ENCODE results near the gene ZNF407. TPM values are rescaled to one million over a fixed set of nuclear protein-coding genes. Genes with fewer than 3 reads are reported as not detected.

Gene ZNF407
- total RNA-seq, 1 donor from 2014 or later: 19.8 TPM

DNA sequence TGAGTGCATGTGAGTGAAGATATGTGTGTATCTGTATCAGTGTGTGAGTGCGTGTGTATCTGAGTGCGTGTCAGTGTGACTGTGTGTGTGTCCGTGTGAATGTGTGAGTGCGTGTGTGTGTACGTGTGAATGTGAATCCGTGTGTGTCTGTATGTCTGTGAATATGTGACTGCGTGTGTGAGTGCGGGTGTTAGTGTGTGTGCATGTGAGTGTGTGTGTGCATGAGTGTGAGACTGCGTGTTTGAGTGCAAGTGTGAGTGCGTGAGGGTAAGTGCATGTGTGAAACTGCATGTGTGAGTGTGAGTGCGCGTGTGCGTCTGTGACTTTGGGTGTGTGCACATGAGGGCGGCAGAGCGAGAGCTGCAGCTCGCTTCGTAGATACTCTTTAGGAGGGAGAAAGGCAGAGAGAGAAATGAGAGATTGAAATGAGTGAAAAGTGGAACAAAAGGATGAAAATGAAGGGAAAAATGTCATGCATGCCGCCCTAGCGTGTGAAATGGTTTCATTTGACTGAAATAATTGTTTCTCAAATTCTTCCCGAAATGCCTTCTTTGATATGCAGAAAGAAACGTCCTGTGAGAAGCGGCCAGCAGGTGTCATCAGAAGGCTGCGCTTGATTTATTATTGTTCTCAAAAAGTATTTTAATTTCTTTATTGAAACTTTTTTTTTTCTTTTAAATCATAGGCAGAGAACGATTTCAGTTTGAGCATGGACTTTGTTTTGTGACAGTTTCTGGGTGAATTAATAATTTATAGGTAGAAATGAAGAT lies 25.6 kb downstream of the ZNF407 start:
- Mint-ChIP-seq H3K36me3 (ENCODE audit: low read depth) (no peaks in the 10 kb centered on the region), H3K9me3 (no peaks in the 10 kb centered on the region), H3K4me3 (no peak overlapping the region), H3K27me3 (ENCODE audit: insufficient read depth) (peaks cover 2% of the 10 kb centered on the region), H3K4me1 (ENCODE audit: low read depth) (peaks cover 11% of the 10 kb centered on the region), H3K27ac (no peak overlapping the region)
- DNase-seq (ENCODE audit: low spot score): no peak
- intact Hi-C loops (cut with micrococcal nuclease): no loop called here

DNA sequence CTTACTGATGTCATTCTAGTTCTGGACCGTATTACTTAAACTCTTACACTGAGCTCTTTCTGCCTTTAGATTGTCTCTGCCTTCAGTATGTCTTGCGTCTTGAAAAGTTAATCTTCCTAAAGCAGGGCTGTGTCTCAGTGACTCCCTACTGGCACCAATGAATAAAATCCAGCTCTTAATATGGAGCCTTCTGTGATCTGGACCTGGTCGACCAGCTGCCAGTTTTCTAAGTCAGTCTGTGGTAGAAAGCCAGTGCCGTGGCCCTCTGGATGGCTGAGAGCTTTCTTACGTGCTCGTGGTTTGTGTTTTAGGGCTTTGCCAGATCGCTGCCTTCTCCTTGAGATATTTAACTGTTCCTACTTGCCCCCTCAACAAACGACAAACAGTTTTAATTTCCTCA lies 26.8 kb downstream of the ZNF407 start:
- Mint-ChIP-seq H3K4me3 (no peak overlapping the region), H3K27me3 (ENCODE audit: insufficient read depth) (no peaks in the 10 kb centered on the region), H3K4me1 (ENCODE audit: low read depth) (peaks cover 16% of the 10 kb centered on the region), H3K27ac (no peak overlapping the region), H3K9me3 (no peaks in the 10 kb centered on the region), H3K36me3 (ENCODE audit: low read depth) (no peaks in the 10 kb centered on the region)
- intact Hi-C loops (cut with micrococcal nuclease): no loop called here
- DNase-seq (ENCODE audit: low spot score): no peak

DNA sequence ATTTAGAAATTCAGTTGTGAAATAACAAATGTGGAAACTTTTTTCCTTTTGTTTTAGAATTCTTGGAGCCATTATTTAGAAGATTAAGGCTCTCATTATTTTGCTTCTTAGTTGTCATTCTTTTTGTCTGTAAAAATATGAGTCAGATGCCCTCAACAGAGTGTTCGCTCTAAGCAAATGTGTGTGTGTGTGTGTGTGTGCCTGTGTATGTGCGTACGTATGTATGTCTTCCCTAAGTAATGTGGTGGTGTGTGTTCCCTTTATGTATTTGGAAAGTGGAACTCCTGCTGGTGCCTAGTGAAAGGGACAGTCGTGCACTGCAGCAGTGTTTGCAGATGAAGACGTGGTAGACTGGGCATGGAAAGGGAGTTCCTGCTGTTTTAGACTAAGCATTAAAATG lies 27.5 kb downstream of the ZNF407 start:
- no peaks in the 10 kb centered on the region for H3K9me3 Mint-ChIP-seq
- H3K27me3 Mint-ChIP-seq (ENCODE audit: insufficient read depth): no peaks in the 10 kb centered on the region
- intact Hi-C loops (cut with micrococcal nuclease): no loop called here

DNA sequence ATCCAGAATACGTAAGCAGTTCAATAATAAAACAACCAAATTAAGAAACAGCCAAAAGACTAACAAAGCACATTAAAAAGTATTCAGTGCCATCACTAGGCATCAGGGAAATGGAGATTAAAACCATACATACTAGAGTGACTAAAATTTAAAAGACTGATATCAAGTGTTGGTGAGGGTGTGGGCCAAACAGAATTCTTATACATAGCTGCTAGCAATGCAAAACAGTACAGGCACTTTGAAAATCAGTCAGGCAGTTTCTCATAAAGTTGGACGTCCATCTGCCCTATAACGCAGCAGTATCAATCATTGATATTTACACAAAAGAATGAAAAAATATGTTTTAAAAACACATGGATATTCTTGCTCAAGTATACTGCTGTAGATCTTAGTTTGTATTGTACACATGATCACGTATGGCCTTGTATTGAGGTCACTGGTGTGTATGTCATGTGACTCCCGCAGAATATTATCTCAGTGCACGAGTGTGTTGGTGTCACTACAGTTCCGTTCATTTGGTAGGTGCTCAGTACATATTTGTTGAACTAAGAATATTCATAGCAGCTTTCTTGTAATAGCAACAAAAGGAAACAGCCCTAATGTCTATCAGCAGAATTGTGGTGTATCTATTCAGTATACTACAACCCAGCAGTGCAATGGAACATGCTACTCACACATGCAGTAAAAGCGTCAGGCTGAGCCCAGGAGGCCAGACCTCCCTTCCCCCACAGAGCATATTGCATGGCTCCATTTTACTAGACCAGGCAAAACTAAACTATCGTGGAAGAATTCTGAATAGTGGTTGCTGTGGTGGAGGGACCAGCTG lies 28.6 kb downstream of the ZNF407 start:
- H3K27me3 Mint-ChIP-seq (ENCODE audit: insufficient read depth): no peaks in the 10 kb centered on the region
- no peak overlapping the region for H3K4me3 Mint-ChIP-seq
- no peaks in the 10 kb centered on the region for H3K36me3 Mint-ChIP-seq (ENCODE audit: low read depth)
- DNase-seq (ENCODE audit: low spot score): no peak
- H3K4me1 Mint-ChIP-seq (ENCODE audit: low read depth): peaks cover 25% of the 10 kb centered on the region
- no peaks in the 10 kb centered on the region for H3K9me3 Mint-ChIP-seq
- intact Hi-C loops (cut with micrococcal nuclease): no loop called here
- no peak overlapping the region for H3K27ac Mint-ChIP-seq

More for the DNA sequence above, 27.5 kb downstream of the ZNF407 start:
- Mint-ChIP-seq H3K36me3 (ENCODE audit: low read depth) (no peaks in the 10 kb centered on the region), H3K27ac (no peak overlapping the region), H3K4me3 (no peak overlapping the region), H3K4me1 (ENCODE audit: low read depth) (peaks cover 16% of the 10 kb centered on the region)
- DNase-seq (ENCODE audit: low spot score): no peak

DNA sequence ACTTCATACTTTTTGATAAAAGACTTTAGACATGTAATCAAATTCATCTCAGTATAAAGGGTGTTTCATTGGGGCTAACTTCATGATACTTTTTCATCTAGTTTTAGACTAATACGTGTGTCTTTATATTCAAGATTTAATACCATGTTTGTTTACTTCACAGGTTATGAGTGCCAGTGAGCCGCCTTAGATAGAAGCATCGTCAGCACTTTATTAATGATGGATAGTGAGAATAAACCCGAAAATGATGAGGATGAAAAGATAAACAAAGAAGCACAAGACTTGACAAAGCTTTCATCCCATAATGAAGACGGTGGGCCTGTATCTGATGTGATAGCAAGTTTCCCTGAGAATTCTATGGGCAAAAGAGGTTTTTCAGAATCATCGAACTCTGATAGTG lies 33.1 kb downstream of the ZNF407 start:
- DNase-seq (ENCODE audit: low spot score): no peak
- H3K27ac Mint-ChIP-seq: peak overlapping the region; percentile 31
- no peaks in the 10 kb centered on the region for H3K9me3 Mint-ChIP-seq
- intact Hi-C loops (cut with micrococcal nuclease): loop anchor here (1.0 kb wide), 1 partner anchor 33 kb away; no protein-coding TSS in a partner anchor
- H3K4me3 Mint-ChIP-seq: peak overlapping the region; percentile 42
- no peaks in the 10 kb centered on the region for H3K27me3 Mint-ChIP-seq (ENCODE audit: insufficient read depth)
- peaks cover 29% of the 10 kb centered on the region for H3K36me3 Mint-ChIP-seq (ENCODE audit: low read depth)
- peaks cover 53% of the 10 kb centered on the region for H3K4me1 Mint-ChIP-seq (ENCODE audit: low read depth)

DNA sequence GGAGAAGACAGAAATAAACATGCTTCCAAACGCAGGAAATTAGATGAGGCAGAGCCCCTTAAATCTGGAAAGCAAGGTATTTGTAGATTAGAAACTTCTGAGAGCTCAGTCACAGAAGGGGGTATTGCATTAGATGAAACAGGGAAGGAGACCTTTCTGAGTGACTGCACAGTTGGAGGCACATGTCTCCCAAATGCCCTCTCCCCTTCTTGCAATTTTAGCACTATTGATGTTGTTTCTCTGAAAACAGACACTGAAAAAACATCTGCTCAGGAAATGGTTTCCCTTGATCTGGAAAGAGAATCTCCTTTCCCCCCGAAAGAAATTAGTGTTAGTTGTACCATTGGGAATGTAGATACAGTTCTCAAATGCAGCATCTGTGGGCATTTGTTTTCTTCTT lies 33.5 kb downstream of the ZNF407 start:
- no peaks in the 10 kb centered on the region for H3K9me3 Mint-ChIP-seq
- H3K4me3 Mint-ChIP-seq: peak overlapping the region; percentile 80
- peaks cover 29% of the 10 kb centered on the region for H3K36me3 Mint-ChIP-seq (ENCODE audit: low read depth)
- H3K27ac Mint-ChIP-seq: peak overlapping the region; percentile 90
- peaks cover 53% of the 10 kb centered on the region for H3K4me1 Mint-ChIP-seq (ENCODE audit: low read depth)
- intact Hi-C loops (cut with micrococcal nuclease): loop anchor here (1.0 kb wide), 1 partner anchor 33 kb away; no protein-coding TSS in a partner anchor
- no peak for DNase-seq (ENCODE audit: low spot score)
- H3K27me3 Mint-ChIP-seq (ENCODE audit: insufficient read depth): no peaks in the 10 kb centered on the region

DNA sequence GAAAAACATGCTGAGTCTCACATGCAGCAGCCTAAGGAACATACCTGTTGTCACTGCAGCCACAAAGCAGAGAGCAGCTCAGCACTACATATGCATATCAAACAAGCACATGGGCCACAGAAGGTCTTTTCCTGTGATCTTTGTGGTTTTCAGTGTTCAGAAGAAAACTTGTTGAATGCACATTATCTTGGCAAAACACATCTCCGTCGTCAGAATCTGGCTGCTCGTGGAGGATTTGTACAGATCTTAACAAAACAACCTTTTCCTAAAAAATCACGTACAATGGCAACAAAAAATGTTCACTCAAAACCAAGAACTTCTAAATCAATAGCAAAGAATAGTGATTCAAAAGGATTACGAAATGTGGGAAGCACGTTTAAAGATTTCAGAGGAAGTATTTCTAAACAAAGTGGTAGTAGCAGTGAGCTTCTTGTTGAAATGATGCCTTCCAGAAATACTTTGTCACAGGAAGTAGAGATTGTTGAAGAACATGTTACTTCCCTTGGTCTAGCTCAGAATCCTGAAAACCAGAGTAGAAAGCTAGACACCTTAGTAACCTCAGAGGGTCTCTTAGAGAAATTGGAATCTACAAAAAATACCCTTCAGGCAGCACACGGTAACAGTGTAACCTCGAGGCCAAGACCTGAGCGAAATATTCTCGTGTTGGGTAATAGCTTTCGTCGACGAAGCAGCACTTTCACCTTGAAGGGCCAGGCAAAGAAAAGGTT lies 34.1 kb downstream of the ZNF407 start:
- Mint-ChIP-seq H3K9me3 (no peaks in the 10 kb centered on the region), H3K36me3 (ENCODE audit: low read depth) (peaks cover 29% of the 10 kb centered on the region), H3K4me1 (ENCODE audit: low read depth) (peaks cover 53% of the 10 kb centered on the region), H3K27me3 (ENCODE audit: insufficient read depth) (no peaks in the 10 kb centered on the region), H3K27ac (peak overlapping the region; percentile 90), H3K4me3 (peak overlapping the region; percentile 80)
- peak; percentile 19 for DNase-seq (ENCODE audit: low spot score)
- intact Hi-C loops (cut with micrococcal nuclease): loop anchor here (1.0 kb wide), 1 partner anchor 33 kb away; no protein-coding TSS in a partner anchor

DNA sequence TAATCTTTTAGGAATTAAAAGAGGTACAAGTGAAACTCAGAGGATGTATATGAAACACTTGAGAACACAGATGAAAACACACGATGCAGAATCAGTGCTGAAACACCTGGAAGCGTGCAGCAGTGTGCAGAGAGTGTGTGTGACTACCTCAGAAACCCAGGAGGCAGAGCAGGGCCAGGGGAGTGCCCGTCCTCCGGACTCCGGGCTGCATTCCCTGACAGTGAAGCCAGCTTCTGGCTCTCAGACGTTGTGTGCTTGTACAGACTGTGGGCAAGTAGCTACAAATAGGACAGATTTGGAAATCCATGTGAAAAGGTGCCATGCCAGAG lies 34.6 kb downstream of the ZNF407 start:
- no peak for DNase-seq (ENCODE audit: low spot score)
- no peaks in the 10 kb centered on the region for H3K9me3 Mint-ChIP-seq
- intact Hi-C loops (cut with micrococcal nuclease): no loop called here
- peaks cover 48% of the 10 kb centered on the region for H3K4me1 Mint-ChIP-seq (ENCODE audit: low read depth)
- no peaks in the 10 kb centered on the region for H3K27me3 Mint-ChIP-seq (ENCODE audit: insufficient read depth)
- peak overlapping the region; percentile 80 for H3K4me3 Mint-ChIP-seq
- peaks cover 29% of the 10 kb centered on the region for H3K36me3 Mint-ChIP-seq (ENCODE audit: low read depth)
- H3K27ac Mint-ChIP-seq: peak overlapping the region; percentile 90

DNA sequence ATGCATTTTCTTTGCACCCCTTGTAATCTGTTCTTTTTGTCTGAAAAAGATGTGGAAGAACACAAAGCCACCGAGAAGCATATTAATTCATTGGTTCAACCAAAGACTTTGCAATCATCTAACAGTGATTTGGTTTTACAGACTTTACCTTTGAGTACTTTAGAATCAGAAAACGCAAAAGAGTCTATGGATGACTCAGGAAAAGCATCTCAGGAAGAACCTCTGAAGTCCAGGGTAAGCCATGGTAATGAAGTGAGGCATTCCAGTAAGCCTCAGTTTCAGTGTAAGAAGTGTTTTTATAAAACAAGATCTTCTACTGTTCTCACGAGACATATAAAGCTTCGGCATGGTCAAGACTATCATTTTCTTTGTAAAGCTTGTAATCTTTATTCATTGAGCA lies 35.2 kb downstream of the ZNF407 start:
- H3K27me3 Mint-ChIP-seq (ENCODE audit: insufficient read depth): no peaks in the 10 kb centered on the region
- H3K36me3 Mint-ChIP-seq (ENCODE audit: low read depth): peaks cover 32% of the 10 kb centered on the region
- DNase-seq (ENCODE audit: low spot score): no peak
- peaks cover 42% of the 10 kb centered on the region for H3K4me1 Mint-ChIP-seq (ENCODE audit: low read depth)
- no peak overlapping the region for H3K27ac Mint-ChIP-seq
- no peaks in the 10 kb centered on the region for H3K9me3 Mint-ChIP-seq
- no peak overlapping the region for H3K4me3 Mint-ChIP-seq
- intact Hi-C loops (cut with micrococcal nuclease): no loop called here

DNA sequence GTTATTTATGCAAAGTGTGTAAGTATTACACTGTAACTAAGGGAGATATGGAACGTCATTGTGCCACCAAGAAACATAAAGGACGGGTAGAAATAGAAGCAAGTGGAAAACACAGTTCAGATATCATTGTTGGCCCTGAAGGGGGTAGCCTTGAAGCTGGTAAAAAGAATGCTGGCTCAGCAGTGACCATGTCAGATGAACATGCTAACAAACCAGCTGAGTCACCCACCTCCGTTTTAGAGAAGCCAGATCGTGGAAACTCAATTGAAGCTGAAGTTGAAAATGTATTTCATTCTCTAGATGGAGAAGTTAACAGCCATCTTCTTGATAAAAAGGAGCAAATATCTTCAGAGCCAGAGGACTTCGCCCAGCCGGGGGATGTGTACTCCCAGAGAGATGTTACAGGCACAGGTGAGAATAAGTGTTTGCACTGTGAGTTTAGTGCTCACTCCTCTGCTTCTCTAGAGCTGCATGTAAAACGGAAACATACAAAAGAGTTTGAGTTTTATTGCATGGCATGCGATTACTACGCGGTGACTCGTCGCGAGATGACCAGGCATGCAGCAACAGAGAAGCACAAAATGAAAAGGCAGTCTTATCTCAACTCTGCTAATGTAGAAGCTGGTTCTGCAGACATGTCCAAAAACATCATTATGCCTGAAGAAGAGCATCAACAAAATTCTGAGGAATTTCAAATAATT lies 36.1 kb downstream of the ZNF407 start:
- H3K4me1 Mint-ChIP-seq (ENCODE audit: low read depth): peaks cover 41% of the 10 kb centered on the region
- no peaks in the 10 kb centered on the region for H3K9me3 Mint-ChIP-seq
- intact Hi-C loops (cut with micrococcal nuclease): no loop called here
- H3K27ac Mint-ChIP-seq: no peak overlapping the region
- DNase-seq (ENCODE audit: low spot score): no peak
- peaks cover 33% of the 10 kb centered on the region for H3K36me3 Mint-ChIP-seq (ENCODE audit: low read depth)
- H3K4me3 Mint-ChIP-seq: no peak overlapping the region
- H3K27me3 Mint-ChIP-seq (ENCODE audit: insufficient read depth): no peaks in the 10 kb centered on the region

DNA sequence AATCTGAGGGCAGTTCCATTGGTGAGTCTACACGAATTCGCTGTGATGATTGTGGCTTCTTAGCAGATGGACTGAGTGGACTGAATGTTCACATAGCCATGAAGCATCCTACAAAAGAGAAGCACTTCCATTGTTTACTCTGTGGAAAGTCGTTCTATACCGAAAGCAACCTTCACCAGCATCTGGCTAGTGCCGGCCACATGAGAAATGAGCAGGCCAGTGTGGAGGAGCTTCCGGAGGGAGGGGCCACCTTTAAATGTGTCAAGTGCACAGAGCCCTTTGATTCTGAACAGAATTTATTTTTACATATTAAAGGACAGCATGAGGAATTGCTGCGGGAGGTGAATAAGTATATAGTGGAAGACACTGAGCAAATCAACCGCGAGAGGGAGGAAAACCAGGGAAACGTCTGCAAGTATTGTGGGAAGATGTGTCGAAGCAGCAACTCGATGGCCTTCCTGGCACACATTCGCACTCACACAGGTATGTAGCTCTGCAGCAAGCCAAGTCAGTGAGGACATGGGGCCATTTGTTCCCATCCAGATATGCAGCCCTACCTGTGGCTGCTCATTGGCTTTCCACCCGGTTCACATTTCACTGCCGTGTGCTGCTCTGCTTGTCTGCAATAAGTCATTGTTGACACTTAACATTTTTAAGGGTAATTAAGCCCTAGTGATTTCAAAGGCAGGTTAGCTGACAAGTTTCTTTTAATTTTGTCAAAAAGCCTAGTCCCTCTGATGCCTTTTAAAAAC lies 37.7 kb downstream of the ZNF407 start:
- H3K27me3 Mint-ChIP-seq (ENCODE audit: insufficient read depth): no peaks in the 10 kb centered on the region
- no peak overlapping the region for H3K4me3 Mint-ChIP-seq
- H3K9me3 Mint-ChIP-seq: no peaks in the 10 kb centered on the region
- intact Hi-C loops (cut with micrococcal nuclease): no loop called here
- H3K36me3 Mint-ChIP-seq (ENCODE audit: low read depth): peaks cover 33% of the 10 kb centered on the region
- DNase-seq (ENCODE audit: low spot score): no peak
- H3K27ac Mint-ChIP-seq: no peak overlapping the region
- H3K4me1 Mint-ChIP-seq (ENCODE audit: low read depth): peaks cover 37% of the 10 kb centered on the region

DNA sequence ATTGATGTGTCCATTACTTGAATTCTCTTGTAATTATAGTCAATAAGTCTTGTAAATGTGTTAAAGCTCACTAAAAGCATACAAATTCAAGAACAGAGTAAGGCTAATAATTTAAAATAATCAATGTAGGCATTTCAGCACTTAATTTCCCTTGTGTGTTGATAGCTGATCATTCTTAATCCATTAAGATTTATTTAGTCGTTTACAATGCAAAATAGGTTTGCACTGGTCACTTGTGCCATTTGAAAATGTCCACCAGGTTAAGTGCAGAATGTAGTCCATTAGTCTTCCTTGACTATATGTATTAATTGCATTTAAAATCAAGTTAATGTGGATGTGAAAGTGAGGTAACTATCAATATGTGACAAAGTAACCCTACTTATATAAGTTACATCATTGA lies 39.4 kb downstream of the ZNF407 start:
- H3K27me3 Mint-ChIP-seq (ENCODE audit: insufficient read depth): no peaks in the 10 kb centered on the region
- H3K27ac Mint-ChIP-seq: no peak overlapping the region
- no peak for DNase-seq (ENCODE audit: low spot score)
- no peaks in the 10 kb centered on the region for H3K9me3 Mint-ChIP-seq
- H3K4me1 Mint-ChIP-seq (ENCODE audit: low read depth): peaks cover 20% of the 10 kb centered on the region
- no peak overlapping the region for H3K4me3 Mint-ChIP-seq
- intact Hi-C loops (cut with micrococcal nuclease): no loop called here
- peaks cover 25% of the 10 kb centered on the region for H3K36me3 Mint-ChIP-seq (ENCODE audit: low read depth)

All from activated T-helper 1 cell treated with anti-CD3 and anti-CD28 coated beads, Interleukin-12 subunit alpha, Interleukin-12 subunit beta, Interleukin-2, Interleukin-4 antibody, amounts not matched to agents 30 ng/mL and 10 ng/mL and 1 ng/mL, durations not matched to agents 14 hours and 24 hours and 36 hours (primary cell).